ENCODE results near the gene GUCY2C.

Gene GUCY2C

GRCh38 chr12:14621826-14622225 lies 74.6 kb downstream of the GUCY2C start:
- no peak for DNase-seq (ENCODE audit: low spot score)

DNA sequence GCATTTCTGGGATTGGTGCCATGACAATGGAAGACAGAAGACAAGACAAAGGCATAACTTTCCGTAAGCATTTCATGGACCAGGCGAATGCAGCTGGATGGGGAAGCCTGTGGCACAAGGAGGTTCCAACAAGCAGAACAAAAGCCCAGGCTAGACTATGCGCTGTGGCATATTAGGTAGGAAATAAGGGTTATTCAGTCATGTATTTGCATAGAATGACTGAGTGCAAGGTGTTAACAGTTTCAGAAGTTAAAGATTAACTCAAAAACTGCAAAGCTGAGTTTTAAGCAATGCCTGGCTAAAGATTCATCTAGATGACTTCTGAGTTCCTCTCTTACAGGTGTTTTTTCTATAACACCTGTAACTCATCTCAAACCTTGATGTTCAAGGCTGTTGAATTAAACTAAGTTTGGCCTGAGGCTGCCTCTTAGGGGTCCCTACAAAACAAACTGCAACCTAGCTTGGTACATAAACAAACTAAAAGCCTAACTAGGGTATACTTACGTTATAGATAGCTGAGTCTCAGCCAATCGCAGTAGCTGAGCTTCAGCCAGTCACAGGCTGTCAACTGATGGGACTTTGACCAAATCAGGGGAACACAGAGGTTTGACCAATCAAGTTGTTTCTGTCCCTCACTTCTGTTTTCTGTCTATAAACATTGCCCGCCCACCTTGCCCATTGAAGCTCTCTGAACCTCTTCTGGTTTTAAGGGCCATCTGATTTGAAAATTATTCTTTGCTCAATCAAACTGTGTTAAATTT lies 76.5 kb downstream of the GUCY2C start:
- DNase-seq (ENCODE audit: low spot score), result no peak

GRCh38 chr12:14618983-14619382 lies 77.4 kb downstream of the GUCY2C start:
- DNase-seq (ENCODE audit: low spot score), result peak; percentile 7

- no peak for DNase-seq (ENCODE audit: low spot score)
Measured at GRCh38 chr12:14614704-14615121, 81.7 kb downstream of the GUCY2C start.

GRCh38 chr12:14613718-14614117 lies 82.7 kb downstream of the GUCY2C start:
- DNase-seq (ENCODE audit: low spot score), result no peak

DNA sequence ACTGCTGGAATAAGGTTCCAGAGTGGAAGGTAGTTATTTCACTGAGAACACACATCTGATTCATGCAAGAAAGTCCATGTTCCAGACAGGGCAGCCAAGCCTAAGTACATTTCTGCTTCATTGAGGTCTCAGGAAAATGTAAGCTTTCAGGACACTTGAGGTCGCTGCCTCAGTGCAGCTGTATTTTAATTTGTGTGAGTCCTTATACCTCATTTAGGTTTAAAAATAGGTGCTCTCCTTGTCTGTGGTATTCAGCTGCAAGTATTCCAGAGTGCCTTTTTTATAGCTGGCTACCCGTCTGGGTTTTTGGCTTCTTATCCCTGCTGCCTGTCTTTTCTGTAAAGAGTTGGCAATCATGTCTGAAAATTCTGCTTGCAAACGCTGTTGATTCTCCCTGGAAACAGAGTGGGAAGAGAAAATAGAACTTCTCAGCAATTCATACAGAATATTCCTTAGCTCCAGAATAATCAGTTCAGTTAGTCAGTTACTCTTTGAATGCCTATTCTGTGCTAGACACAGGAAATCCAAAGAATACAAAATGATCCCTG lies 83.4 kb downstream of the GUCY2C start:
- DNase-seq (ENCODE audit: low spot score), result peak; percentile 15

DNA sequence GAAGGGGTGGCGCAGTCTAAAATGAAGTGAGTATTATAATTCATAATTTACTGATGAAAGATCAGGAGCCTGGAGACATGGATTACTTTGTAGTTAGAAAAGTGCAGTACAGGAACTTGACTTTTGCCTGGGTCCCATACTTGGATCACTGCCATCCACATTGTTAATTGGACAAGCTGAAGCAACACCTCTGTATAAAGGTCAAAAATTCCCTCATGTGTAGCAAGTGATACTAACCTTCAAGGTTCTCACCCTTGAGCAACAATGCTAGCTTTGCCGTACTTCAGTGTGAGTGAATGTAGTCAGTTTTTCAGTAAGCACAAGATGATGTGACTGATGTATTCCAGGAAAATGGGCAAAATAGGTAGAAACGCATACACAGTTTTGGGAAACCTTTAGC lies 84.1 kb downstream of the GUCY2C start:
- no peak for DNase-seq (ENCODE audit: low spot score)

- no peak for DNase-seq (ENCODE audit: low spot score)
Measured at GRCh38 chr12:14611640-14612203, 84.7 kb downstream of the GUCY2C start.

GRCh38 chr12:14607568-14607967 lies 88.8 kb downstream of the GUCY2C start:
- no peak for DNase-seq (ENCODE audit: low spot score)

GRCh38 chr12:14605401-14605989 lies 90.9 kb downstream of the GUCY2C start:
- DNase-seq (ENCODE audit: low spot score), result no peak

- DNase-seq (ENCODE audit: low spot score), result no peak
Measured at GRCh38 chr12:14601692-14602478, 94.5 kb downstream of the GUCY2C start.

DNA sequence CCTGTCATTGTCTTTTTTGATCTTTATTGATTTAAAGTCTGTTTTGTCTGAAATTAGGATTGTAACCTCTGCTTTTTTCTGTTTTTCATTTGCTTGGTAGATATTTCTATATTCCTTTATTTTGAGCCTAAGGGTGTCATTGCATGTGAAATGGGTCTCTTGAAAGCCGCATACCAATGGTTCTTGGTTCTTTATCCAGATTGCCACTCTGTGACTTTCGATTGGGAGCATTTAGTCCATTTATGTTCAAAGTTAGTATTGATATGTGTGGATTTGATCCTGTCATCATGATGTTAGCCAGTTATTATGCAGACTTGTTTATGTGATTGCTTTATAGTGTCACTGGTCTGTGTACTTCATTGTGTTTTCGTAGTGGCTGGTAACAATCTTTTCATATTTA lies 98.9 kb downstream of the GUCY2C start:
- DNase-seq (ENCODE audit: low spot score), result no peak

GRCh38 chr12:14591719-14592118 lies 104.7 kb downstream of the GUCY2C start:
- DNase-seq (ENCODE audit: low spot score), result no peak

DNA sequence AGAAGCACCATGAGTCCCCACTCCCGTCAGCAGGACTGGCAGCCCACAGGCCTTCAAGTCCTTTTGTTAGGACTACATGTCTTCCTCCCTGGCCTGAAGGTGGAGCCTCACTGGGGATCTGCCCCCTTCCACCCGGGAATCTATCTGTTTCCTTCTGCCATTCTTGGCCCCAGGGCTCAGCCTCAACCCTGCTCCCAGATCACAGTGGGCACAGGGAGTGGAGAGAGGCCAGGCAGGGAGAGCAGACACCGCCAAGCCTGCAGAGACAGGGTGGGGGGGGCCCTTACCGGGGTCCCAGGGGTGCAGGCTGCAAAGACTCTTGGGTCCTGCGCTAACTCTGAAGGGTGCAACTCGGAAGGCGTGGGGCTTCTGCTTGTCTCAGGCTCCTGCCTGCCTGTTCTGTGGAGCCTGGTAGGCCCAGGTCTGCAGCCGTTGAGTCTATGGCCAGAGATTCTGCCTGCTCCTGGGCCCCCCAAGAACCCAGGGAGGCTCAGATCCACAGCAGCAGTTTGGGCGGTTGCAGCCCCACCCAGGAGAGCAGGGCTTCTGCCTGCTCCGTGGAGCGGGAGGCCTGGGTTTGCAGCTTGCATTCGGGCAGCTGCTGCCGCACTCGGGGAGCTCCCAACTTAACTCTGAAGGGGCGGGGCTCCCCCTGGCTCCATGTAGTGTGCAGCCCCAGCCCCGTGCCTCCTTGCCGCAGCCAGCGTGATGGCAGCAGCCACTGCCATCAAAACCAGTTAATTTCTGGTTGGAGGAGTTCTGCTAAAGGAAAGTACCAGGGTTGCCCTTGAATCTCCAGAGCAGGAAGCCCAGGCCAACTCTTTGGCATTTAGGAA lies 107.0 kb downstream of the GUCY2C start:
- DNase-seq (ENCODE audit: low spot score), result no peak

- no peak for DNase-seq (ENCODE audit: low spot score)
Measured at GRCh38 chr12:14588571-14588970, 107.8 kb downstream of the GUCY2C start.

DNA sequence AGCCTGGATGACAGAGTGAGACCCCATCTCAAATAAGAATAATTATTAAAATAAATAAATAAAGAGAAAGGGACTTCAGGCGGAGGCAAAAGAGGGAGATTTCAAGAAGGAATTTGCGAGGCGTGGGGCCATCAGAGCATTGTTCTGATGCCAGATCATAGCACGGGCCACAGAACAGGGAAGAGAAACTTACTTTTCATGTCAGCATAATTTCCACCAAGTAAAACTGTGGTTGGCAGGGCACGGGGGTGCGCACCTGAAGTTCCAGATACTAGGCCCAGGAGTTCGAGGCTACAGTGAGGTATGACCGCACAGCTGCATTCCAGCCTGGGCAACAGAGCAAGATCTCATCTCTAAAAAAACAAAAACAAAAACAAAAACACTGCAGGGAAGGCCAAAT lies 117.8 kb downstream of the GUCY2C start:
- no peak for DNase-seq (ENCODE audit: low spot score)

GRCh38 chr12:14577344-14577743 lies 119.1 kb downstream of the GUCY2C start:
- no peak for DNase-seq (ENCODE audit: low spot score)

DNA sequence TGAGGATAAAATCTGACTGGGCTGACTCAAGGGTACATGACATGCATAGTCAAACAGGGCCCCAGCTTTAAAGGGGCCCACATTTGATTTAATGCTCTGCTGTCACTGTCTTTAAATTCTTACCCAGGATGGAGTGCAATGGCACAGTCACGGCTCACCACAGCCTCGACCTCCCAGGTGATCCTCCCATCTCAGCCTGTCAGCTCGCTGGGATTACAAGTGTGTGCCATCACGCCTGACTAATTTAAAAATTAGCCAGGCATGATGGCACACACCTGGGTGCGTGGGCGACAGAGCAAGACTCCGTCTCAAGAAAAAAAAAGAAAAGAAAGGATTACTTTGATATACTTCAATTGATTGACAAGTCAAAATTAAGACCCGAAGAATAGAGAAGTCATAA lies 119.5 kb downstream of the GUCY2C start:
- DNase-seq (ENCODE audit: low spot score), result no peak

GRCh38 chr12:14575585-14575984 lies 120.8 kb downstream of the GUCY2C start:
- DNase-seq (ENCODE audit: low spot score), result no peak

GRCh38 chr12:14573118-14573517 lies 123.3 kb downstream of the GUCY2C start:
- no peak for DNase-seq (ENCODE audit: low spot score)

- DNase-seq (ENCODE audit: low spot score), result no peak
Measured at GRCh38 chr12:14572401-14572800, 124.0 kb downstream of the GUCY2C start.

- no peak for DNase-seq (ENCODE audit: low spot score)
Measured at GRCh38 chr12:14571779-14572178, 124.6 kb downstream of the GUCY2C start.
